Measurements from ENCODE around the gene CIITA.

Gene CIITA

GRCh38 chr16:10972108-10972818 is 95.3 kb downstream of the CIITA start:
- H3K36me3 ChIP-seq: peaks cover 53 to 100% (median 83%) of the 10 kb centered on the region in 11 experiments
- TF ChIP-seq Cebpa-rat (IDR thresholded peaks at IDR 0.05): no peak
- H3K9ac ChIP-seq: peak overlapping the region in 3 of 11 experiments; percentile 1 to 10 (median 7); a peak in 2 of 22 replicates
- H3K27ac ChIP-seq: no peak overlapping the region
- H3K4me2 ChIP-seq: peak overlapping the region in 1 of 11 experiments; percentile 5; a peak in 1 of 22 replicates
- peaks cover 0 to 38% (median 11%) of the 10 kb centered on the region in 11 experiments; a peak in 13 of 22 replicates for H4K20me1 ChIP-seq
- H3K4me1 ChIP-seq: peaks cover 12 to 33% (median 21%) of the 10 kb centered on the region in 10 experiments; a peak in 18 of 20 replicates
- H3K4me3 ChIP-seq: no peak overlapping the region
- no peaks in the 10 kb centered on the region for H3K27me3 ChIP-seq
- no peaks in the 10 kb centered on the region for H3K9me3 ChIP-seq (replicated peaks in 1 of 11)

- TF ChIP-seq Cebpa-rat (IDR thresholded peaks at IDR 0.05): no peak
- Histone ChIP-seq H3K9ac (peak overlapping the region in 3 of 11 experiments; percentile 1 to 10 (median 4); a peak in 2 of 22 replicates), H3K27ac (no peak overlapping the region), H4K20me1 (peaks cover 0 to 31% (median 7%) of the 10 kb centered on the region in 11 experiments; a peak in 12 of 22 replicates), H3K4me2 (peak overlapping the region in 3 of 11 experiments; percentile 5 to 25 (median 5); a peak in 2 of 22 replicates), H3K36me3 (peaks cover 58 to 100% (median 85%) of the 10 kb centered on the region in 11 experiments), H3K4me3 (no peak overlapping the region), H3K4me1 (peaks cover 12 to 33% (median 23%) of the 10 kb centered on the region in 10 experiments; a peak in 18 of 20 replicates), H3K27me3 (no peaks in the 10 kb centered on the region), H3K9me3 (replicated peaks in 1 of 11) (no peaks in the 10 kb centered on the region)
Observed at GRCh38 chr16:10972819-10973464, 95.9 kb downstream of the CIITA start.

GRCh38 chr16:10976634-10977033 is 99.6 kb downstream of the CIITA start:
- Histone ChIP-seq H3K36me3 (peaks cover 82 to 99% (median 94%) of the 10 kb centered on the region in 11 experiments), H3K27me3 (no peaks in the 10 kb centered on the region), H3K4me3 (no peak overlapping the region), H3K27ac (no peak overlapping the region; a peak in 1 of 22 replicates), H3K9me3 (replicated peaks in 1 of 11) (no peaks in the 10 kb centered on the region), H4K20me1 (peaks cover 0 to 27% (median 3%) of the 10 kb centered on the region in 11 experiments; a peak in 9 of 22 replicates), H3K4me1 (peaks cover 12 to 28% (median 20%) of the 10 kb centered on the region in 10 experiments), H3K4me2 (no peak overlapping the region), H3K9ac (no peak overlapping the region)
- no peak for TF ChIP-seq Cebpa-rat (IDR thresholded peaks at IDR 0.05)

- Histone ChIP-seq H3K36me3 (peaks cover 76 to 93% (median 85%) of the 10 kb centered on the region in 11 experiments), H4K20me1 (peaks cover 0 to 12% (median 0%) of the 10 kb centered on the region in 11 experiments; a peak in 3 of 22 replicates), H3K9me3 (replicated peaks in 1 of 11) (no peaks in the 10 kb centered on the region), H3K4me1 (peaks cover 13 to 29% (median 23%) of the 10 kb centered on the region in 10 experiments), H3K27ac (no peak overlapping the region), H3K4me2 (no peak overlapping the region), H3K27me3 (no peaks in the 10 kb centered on the region), H3K4me3 (no peak overlapping the region), H3K9ac (peak overlapping the region in 1 of 11 experiments; percentile 27; a peak in 1 of 22 replicates)
- TF ChIP-seq Cebpa-rat (IDR thresholded peaks at IDR 0.05): no peak
Observed at GRCh38 chr16:10978124-10978523, 101.1 kb downstream of the CIITA start.

- Histone ChIP-seq H3K27ac (no peak overlapping the region), H4K20me1 (peaks cover 0 to 15% (median 0%) of the 10 kb centered on the region in 11 experiments; a peak in 3 of 22 replicates), H3K4me3 (no peak overlapping the region), H3K9ac (0 out of 22 replicates have a peak overlapping the region, but pooled peaks of 1 of the 11 experiments have one; percentile 2), H3K9me3 (replicated peaks in 1 of 11) (no peaks in the 10 kb centered on the region), H3K4me2 (no peak overlapping the region), H3K36me3 (peaks cover 77 to 92% (median 82%) of the 10 kb centered on the region in 11 experiments), H3K4me1 (peaks cover 13 to 31% (median 24%) of the 10 kb centered on the region in 10 experiments), H3K27me3 (no peaks in the 10 kb centered on the region)
- no peak for TF ChIP-seq Cebpa-rat (IDR thresholded peaks at IDR 0.05)
Observed at GRCh38 chr16:10978871-10979446, 102.0 kb downstream of the CIITA start.

GRCh38 chr16:10979717-10980601 is 103.0 kb downstream of the CIITA start:
- Histone ChIP-seq H3K4me1 (peaks cover 13 to 31% (median 24%) of the 10 kb centered on the region in 10 experiments), H3K4me2 (no peak overlapping the region), H3K27ac (no peak overlapping the region), H3K27me3 (no peaks in the 10 kb centered on the region), H3K9ac (no peak overlapping the region), H3K4me3 (no peak overlapping the region), H4K20me1 (peaks cover 0 to 21% (median 0%) of the 10 kb centered on the region in 11 experiments; a peak in 2 of 22 replicates), H3K9me3 (replicated peaks in 1 of 11) (no peaks in the 10 kb centered on the region), H3K36me3 (peaks cover 68 to 89% (median 80%) of the 10 kb centered on the region in 11 experiments)
- TF ChIP-seq Cebpa-rat (IDR thresholded peaks at IDR 0.05): no peak

GRCh38 chr16:10980813-10981212 is 103.8 kb downstream of the CIITA start:
- Histone ChIP-seq H3K27me3 (no peaks in the 10 kb centered on the region), H3K9me3 (replicated peaks in 1 of 11) (no peaks in the 10 kb centered on the region), H3K4me1 (peaks cover 13 to 37% (median 31%) of the 10 kb centered on the region in 10 experiments), H4K20me1 (peaks cover 0 to 21% (median 0%) of the 10 kb centered on the region in 11 experiments; a peak in 2 of 22 replicates), H3K27ac (0 out of 22 replicates have a peak overlapping the region, but pooled peaks of 1 of the 11 experiments have one; percentile 3), H3K4me2 (no peak overlapping the region), H3K4me3 (no peak overlapping the region), H3K36me3 (peaks cover 60 to 83% (median 72%) of the 10 kb centered on the region in 11 experiments), H3K9ac (no peak overlapping the region)
- no peak for TF ChIP-seq Cebpa-rat (IDR thresholded peaks at IDR 0.05)

All from BLaER1 treated with 17β-estradiol and CSF1 and Interleukin-3, amounts not matched to agents 10 nM and 100 nM (cell line).